Limb (tissue), 2 donors: Measurements from ENCODE around the gene PRDM16.

ENCODE experiments used
- DNase-seq, 2 donors: peaks; one replicate each; pipeline ENCODE4 v3.0.0-alpha.2; 2016; ENCODE audit errors: extremely low spot score in 2 of 2

The PRDM16 gene

GRCh38 chr1:3405491-3405890, 336.5 kb downstream of the PRDM16 start:
- no peak for DNase-seq

GRCh38 chr1:3405974-3406867, 337.2 kb downstream of the PRDM16 start:
- DNase-seq: no peak

GRCh38 chr1:3407021-3407420, 338.0 kb downstream of the PRDM16 start:
- no peak for DNase-seq

GRCh38 chr1:3408751-3409266, 339.8 kb downstream of the PRDM16 start:
- DNase-seq: no peak

- DNase-seq: no peak
These were observed 340.6 kb downstream of the PRDM16 start for GRCh38 chr1:3409366-3410141.

GRCh38 chr1:3410142-3410925, 341.3 kb downstream of the PRDM16 start:
- peak; percentile 70 to 83 for DNase-seq

DNA sequence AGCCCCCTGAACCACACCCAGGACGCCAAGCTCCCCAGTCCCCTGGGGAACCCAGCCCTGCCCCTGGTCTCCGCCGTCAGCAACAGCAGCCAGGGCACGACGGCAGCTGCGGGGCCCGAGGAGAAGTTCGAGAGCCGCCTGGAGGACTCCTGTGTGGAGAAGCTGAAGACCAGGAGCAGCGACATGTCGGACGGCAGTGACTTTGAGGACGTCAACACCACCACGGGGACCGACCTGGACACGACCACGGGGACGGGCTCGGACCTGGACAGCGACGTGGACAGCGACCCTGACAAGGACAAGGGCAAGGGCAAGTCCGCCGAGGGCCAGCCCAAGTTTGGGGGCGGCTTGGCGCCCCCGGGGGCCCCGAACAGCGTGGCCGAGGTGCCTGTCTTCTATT, 342.8 kb downstream of the PRDM16 start:
- DNase-seq: no peak

GRCh38 chr1:3412376-3412775, 343.4 kb downstream of the PRDM16 start:
- DNase-seq: no peak

GRCh38 chr1:3413975-3414710, 345.1 kb downstream of the PRDM16 start:
- no peak for DNase-seq

DNA sequence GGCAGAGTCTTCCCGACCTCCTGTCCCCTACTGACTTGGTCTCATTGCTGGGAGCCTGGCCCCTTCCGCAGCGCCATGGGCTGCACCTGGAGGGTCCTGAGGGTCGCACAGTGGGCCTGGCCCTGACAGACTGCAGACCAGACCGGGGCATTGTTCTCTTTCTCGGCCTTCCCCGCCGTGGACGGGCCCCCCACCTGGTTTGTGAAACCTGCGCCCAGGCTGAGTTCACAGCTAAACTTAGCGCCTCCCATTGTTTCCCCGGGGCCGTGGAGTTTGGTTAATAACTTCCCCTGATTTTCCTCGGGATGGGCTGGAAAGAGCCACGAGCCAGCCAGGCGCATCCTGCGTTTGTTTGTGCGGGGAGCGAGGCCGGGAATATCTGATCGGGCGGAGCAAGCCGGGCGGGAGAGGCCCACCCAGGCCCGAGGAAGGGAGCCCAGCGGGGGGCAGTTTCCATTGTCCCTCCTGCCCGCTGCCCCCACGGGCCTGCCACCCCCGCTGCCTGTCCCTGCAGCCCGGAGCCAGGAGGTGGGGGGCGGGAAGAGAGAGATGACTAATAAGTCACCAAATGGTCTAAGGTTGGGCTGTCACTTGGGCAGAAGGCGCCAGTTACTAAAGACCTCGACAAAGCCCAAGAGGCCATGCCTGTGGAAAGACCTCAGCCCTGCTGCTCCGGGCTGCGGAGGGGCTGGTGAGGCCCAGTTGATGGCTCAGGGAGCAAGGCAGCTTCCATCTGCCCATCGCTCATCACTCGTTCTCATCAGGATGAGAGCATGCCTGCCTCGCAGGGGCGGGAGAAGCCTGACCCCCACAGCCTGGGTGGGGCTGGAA, 346.5 kb downstream of the PRDM16 start:
- no peak for DNase-seq

GRCh38 chr1:3417082-3417739, 348.2 kb downstream of the PRDM16 start:
- no peak for DNase-seq

DNA sequence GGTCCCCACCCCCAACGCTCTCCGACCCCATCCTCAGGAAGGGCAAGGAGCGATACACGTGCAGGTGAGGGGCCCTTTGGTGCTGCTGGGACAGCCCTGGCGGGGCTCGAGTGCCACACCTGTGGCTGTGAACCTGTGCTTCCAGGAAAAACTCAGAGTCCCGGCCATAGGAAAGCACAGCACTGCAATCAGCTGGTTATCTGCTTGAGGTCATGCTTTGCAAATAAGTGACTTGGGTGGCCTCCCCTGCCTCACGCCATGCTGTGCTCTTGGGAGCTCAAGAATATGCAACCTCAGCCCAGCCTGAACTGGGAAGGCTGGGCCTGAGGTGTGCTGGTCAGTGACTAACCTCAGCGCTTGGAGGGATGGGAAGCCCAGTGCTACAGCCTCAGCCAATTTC, 348.9 kb downstream of the PRDM16 start:
- DNase-seq: no peak

- no peak for DNase-seq
These were observed 349.6 kb downstream of the PRDM16 start for GRCh38 chr1:3418600-3418999.

DNA sequence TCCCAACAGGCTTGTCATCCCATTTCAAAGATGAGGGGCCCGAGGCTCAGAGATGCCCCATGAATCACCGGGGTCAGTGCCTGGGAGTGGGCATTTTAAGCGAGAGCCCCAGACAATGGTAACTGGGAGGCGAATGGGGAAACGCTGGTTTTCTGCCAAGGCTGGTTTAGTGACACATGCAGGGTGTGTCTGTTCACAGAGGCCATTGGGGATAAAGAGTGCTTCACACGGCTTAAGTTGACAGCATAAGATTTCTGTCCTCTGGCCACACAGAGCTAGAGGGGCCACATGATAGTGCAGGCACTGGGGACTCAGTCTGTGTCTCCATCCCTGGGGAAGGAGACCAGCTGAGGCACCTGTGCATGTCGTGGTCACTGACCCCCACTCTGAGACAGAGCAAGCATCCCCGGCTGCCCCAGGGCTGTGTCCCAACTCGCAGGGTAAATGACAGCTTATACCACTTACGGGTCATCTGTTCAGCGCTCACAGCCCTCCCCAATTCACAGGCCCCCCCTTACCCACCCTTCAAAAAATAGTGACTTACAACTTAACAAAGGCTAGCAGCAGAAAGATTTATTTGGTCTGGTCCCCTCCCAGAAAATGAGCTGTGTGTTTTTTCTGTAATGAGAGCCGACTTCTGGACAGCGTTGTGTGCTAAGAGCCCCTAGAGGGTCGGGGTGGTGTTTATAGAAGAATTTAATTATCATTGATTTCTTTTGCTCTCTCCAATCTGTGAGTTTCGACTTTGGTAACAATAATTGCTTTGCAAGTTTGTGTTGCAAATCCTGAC, 350.6 kb downstream of the PRDM16 start:
- DNase-seq: no peak

GRCh38 chr1:3420218-3420951, 351.4 kb downstream of the PRDM16 start:
- no peak for DNase-seq

- no peak for DNase-seq
These were observed 353.6 kb downstream of the PRDM16 start for GRCh38 chr1:3422638-3423037.

DNA sequence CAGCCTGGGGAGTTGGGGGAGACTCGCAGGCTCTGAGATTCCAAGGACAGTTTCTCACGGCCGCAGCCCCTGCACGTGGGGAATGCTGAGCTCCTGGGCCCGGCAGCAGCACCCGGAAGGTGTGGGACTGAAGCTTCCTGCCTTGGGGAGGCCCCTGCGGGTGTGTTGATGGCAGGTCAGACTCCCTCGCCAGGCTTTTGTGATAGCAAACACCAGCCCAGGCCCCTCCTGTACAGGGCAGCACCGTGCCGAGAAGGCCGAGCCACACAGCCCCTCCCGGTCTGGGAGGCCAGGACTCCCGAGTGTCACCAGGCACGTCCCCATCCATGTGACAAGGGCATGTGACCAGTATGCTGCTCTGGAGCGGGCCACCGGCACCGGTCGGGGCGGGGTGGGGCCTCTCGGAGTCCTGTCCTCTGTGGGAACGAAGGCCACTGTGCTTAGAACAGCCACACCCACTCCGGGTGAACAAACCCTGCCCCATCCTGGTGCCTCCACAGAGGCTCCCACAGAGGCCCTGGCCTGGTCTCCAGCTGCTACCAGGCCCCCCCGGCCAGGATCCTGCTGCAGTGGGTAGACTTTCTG, 354.3 kb downstream of the PRDM16 start:
- no peak for DNase-seq
